ENCODE data around the gene ACTN1.
A peak's percentile ranks its signal among the peaks of the same experiment; 100 is the strongest.

ACTN1 gene

DNA sequence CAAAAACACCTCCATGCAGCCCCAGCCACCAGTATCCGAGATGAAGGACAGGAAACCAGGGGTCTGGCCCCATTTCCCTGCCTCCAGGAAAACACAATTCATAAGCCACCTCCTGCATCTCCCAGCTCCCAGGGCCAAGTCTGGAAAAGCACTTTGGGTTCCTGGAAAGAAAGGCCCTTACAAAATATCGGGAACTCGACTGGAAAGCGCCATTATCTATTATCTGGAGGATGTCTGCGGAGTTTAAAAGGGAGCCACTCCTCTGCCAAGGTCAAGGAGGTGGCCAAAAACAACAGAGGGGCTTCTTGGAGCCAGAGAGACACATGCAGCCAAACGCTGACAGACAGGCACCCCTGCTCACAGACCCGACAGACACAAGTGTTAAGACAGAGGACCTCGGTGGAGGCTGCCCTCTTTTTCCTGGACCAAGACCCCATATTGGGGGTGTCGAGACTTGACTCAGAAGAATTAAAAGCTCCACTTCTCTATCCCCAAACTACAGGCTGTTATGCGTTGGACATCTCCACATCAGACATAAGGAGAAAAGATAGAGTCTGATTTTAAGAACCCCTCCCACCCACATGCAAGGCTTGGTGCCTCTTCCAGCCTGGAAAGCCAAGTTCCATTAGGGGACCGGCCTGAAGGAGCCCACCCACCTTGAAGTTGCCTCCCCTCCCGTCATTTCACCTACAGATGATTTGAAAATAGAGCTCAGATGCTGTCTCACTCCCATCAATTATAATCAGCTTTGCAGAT is 9.6 kb downstream of the ACTN1 start:
- no peak for DNase-seq (ENCODE audit: low read depth, low spot score)

DNA sequence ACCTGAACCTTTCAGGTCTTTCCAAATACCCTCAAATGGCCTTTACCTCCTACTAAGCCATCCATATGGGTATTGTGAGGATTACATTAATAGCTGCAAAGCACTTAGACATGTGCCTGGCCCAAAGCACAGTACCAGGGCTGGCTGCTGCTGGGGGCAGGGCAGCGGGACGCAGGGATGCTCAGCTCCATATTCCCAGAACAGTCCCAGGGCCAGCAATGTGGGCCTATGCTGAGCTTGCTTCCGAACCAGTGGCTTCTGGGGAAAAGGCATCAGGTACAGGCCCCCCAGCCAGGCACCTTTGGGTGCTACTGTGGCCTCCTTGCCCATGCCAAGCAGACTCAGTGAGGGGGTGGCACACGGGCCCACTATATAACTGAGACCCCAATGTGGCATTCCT is 10.4 kb downstream of the ACTN1 start:
- no peak for DNase-seq (ENCODE audit: low read depth, low spot score)

DNA sequence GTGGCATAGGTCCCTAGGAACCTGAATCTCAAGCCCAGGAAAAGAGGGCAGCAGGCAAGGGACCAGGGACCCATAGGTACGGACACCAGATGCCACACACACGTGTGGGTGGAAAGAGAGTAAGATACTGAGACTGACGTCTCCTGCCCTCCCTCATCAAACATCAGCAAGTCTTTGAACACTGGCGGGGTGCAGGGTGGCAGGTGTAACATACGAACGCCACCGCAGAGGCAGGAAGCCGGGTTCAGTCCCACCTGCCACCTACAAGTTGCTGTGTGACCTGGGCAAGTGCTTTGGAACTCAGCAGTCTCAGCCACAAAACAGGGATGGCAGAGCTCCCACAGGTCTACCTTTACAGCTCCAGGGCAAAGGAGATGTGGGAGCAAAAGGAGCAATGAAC is 11.1 kb downstream of the ACTN1 start:
- DNase-seq (ENCODE audit: low read depth, low spot score) = no peak

DNA sequence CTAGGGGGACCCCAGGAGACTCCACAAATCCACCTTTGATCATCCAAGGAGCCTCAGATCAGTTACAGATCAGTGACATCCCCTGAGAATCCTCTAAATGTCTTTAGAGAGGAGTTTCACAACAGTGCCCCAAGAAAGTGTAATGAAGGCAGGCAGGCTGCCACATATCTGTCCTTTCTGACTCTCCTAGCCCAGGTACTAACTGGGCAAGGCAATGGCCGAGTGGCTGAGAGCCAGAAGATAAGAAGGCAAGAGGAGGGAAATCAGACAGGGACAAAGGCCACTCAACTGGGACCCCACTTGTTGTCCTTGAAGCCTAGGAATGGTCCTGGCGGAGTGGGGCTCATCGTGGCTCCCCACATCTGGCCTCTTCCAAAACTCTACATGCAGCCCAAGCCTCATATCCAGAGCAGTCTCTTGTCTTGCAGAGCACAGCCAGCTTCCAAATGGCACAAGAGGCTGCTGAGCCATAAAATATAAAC is 11.6 kb downstream of the ACTN1 start:
- DNase-seq (ENCODE audit: low read depth, low spot score) = no peak

DNA sequence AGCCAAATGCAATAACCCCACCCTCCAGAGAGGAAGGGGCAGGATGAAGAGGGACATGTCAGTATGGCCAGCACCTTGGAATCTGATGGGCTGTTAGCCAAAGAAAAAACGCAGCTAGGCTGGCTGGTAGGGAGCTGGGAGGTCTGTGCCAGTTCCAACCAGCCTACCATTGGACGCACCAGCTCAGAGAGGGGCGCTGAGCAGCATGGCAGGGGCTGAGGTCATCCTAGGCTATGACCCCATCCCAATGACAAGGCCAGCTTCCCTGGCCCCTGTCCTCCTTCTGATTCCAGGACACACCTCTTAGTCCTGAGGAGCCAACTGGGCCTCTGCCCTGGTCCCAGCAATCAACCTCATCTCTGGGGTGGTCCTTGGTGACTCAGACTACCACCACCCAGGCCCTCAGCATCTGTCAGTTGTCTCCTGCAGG is 12.2 kb downstream of the ACTN1 start:
- no peak for DNase-seq (ENCODE audit: low read depth, low spot score)

DNA sequence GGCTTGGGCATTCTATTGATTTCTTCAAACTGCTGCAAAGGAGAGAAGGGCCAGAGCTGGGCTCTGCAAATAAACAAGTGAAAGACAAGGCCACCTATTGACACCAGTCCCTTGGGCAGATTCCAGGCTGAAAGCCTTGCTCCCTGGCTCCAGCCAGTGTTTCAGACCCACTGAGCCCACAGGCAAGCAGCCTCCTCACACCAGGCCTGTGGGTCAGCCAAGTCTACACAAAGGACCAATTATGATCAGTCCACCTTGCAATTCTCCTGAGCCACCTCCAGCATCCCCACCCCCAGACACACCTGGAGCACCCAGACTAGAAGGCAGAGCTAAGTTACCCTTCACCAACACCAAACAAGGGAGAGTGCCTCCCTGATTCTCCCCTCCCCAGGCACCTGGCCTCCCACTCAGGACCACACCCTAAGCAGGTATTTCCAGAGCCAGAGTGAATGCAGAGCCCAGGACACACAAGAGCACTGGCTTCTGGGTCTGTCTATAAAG is 13.8 kb downstream of the ACTN1 start:
- no peak for DNase-seq (ENCODE audit: low read depth, low spot score)

DNA sequence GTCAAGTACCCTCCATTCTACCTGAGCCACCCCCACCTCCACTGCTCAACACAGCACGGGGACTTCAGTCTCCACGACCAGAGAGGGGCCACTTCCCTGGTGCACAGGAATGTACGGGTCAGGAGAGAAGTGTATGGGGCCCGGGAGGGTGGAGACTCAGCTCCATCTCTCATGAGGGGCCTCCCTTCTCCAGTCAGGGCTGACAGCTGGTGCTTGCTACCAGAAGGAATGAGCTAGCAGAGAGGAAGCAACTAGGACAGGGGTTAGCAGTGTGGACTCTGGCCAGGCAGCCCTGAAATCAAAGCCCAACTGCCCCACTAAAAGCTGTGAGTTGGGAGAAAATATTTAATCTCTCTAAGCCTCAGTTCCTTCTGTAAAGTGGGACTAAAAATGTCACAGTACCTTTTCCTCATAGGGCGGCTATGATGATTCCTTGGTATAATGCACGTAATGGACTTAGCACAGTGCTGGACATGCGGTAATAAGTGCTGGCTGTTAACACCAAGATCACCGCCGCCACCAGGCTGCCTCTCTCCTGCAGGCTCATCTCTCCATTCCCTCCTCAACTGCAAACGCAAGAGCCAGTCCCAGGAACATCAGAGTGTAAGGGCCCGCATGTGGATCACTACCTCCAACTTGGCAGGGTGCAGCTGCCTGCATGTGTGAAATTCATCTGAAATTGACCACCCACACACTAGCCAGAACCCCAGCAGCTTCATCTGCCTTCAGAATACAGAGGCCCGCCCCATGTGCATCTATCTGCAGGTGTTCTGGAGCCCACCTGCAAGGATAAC is 14.6 kb downstream of the ACTN1 start:
- DNase-seq (ENCODE audit: low read depth, low spot score) = no peak

DNA sequence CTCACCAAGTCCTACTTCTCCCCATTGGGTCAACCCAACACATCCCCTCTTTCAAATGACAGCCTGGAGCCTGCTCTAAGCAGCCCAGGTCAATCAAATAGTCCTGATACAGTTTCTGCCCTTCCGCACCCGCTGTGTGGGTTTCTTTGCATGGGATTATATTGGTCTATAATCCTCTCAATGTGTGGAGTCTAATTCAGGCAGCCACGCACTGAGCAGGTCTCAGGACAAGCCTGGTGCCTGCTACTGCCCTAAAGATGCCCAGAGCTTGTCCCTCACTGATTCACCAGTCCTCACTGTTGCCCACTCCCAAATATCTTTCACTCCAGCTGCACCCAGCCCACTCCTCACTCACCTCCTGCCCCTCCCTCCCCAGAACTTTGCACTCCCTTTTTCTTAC is 16.4 kb downstream of the ACTN1 start:
- no peak for DNase-seq (ENCODE audit: low read depth, low spot score)

DNA sequence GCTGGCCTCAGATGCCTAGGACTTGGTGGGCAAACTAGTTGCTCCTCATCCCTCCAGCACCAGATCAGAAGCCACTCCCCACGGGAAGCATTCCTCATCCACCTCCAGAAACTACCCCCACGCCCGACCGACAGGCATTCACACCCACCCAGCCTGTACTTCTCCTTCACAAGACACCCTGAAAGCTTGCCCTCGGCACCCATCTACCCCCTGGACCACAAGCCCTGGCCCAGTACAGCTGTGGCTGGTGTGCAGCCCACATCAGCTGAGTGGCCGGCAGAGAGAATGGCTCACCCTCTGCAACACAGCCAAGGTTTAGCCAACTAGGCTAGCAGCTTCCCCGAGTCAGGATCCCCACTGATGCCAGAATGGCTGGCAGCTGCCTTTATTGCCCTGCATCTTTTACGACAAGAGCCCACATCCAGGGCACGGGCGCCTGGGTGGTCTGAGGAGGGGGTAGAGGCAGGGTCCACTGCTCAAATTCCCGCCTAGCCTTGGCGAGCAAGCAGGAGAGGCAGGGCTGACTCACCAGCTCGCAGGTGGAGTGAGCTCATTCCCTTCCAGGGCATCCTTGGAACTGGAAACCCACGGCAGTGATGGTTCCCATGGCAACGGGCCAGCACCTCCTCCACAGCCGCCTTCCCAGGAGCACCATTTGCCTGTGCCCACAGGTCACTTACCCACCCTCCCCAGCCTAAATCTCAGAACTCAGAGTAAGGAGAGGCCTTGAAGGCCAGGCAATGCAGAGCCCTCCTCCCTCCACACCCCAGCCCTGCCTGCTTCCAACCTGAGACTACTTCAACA is 17.1 kb downstream of the ACTN1 start:
- peak; percentile 68 for DNase-seq (ENCODE audit: low read depth, low spot score)

DNA sequence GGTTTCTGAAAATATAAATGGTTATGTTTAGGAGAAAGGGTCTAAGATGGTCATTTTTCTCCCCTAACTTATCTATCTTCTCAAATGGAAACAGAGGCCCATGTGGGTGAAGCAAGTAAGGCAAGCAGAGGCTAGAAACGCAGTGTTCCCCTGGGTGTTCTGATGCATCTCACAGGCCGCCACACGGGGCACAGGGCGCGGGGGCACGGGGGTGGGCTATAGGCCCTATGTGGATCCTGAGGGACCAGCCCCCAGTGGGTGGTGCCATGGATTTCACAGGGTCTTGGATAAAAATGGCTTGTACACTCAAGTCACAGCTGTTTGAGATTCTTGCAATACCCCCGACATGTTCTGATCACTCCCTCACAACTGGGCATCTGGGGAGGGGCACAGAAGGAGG is 17.7 kb downstream of the ACTN1 start:
- no peak for DNase-seq (ENCODE audit: low read depth, low spot score)

DNA sequence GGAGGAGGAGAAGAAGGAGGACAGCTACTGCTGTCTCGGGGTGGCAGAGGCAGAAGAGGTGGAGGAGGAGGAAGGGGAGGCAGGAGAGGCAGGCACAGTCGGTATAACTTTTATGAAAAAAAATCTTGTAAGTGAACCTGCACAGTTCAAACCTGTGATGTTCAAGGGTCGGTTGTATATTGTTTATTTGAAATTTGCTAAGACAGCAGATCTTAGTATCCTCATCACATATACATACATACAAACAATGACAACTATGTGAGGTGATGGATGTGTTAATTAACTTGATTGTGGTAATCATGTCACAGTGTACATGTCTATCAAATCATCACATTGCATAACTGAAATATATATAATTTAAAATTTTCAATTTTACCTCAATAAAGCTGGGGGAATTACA is 19.0 kb downstream of the ACTN1 start:
- DNase-seq (ENCODE audit: low read depth, low spot score) = no peak

DNA sequence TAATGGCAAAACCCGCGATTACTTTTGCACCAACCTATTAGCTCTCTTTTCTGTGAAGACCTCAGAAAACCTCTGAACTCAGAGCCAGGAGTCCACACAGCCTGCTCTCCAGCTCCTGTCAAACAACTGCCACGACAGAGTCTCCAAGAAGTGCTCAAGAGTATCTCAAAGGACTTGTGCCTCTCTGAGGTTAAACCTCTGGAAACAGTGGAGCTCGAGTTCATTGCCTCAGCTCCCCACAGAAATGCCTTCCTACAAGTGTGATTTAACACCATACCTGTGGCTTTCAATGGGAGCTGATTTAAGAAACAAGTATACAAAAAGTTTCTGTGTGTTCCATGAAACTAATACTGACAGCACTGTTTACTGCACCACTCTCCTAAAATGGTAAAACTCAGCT is 20.1 kb downstream of the ACTN1 start:
- DNase-seq (ENCODE audit: low read depth, low spot score) = no peak

DNA sequence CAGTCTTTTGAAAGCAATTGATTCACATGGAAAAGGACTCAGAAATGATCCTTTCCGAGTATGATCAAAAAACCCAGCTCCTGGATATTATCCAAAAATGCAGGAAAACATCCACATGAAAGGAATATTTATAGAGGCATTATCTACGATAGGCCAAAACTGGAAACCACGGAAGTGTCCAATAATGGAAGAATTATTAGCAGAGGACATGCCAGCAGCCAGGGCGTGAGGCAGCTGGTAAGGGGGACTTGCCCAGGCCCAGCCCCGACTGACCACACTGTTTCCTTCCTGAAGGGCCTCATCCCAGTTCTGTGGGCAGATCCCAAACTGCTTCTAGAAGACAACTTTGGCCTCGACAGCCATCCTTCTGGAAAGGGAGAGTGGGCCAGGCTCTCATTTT is 20.5 kb downstream of the ACTN1 start:
- DNase-seq (ENCODE audit: low read depth, low spot score) = no peak

DNA sequence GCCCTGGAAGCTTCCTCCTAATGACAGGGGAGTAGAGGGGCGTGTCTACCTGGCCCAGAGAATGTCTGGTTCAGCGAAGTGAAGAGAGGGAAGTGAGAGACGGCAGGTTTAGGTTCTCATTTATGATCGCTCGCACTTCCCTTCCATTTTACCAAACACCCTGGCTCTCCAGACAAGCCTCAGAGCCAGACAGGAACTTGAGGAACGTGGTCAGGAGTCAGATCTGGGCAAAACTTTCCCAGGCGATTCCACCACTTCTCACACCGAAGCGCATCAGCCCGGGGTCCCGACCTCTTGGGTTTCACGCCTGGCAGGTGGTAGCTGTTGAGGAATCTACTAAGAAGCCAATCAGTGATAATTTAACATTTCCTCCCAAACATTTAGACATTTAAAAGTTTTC is 21.3 kb downstream of the ACTN1 start:
- DNase-seq (ENCODE audit: low read depth, low spot score) = no peak

DNA sequence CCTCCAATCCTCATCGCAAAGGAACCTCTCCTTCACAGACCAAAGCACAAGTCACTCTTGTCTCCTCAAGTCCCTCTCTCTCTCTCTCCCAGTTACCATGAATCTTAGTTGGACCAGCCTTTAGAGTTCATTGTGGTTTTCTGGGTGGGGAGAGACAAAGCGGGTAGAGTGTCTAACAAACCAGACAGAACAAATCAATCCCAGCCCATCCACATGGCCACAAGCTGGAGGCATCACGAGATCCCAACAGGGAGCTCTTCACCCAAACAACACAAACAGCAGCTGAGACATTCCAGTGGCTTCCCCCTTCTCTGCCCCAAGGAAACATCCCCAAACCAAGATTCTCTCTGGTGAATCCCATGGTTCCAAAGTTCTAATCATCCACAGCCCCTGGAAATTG is 22.4 kb downstream of the ACTN1 start:
- no peak for DNase-seq (ENCODE audit: low read depth, low spot score)

DNA sequence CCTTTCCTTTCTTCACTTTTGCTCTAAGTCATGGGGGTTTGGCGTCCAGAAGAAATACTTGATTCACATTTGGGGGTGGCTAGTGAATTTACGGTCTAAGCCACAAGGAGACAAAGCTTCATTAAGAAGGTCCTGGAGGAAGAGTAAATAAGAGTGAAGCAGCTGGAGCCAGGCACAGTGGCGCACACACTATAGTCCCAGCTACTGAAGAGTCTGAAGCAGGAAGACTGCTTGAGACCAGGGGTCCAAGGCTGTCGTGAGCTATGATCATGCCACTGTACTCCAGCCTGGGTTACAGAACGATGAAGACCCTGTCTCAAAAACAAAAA is 23.3 kb downstream of the ACTN1 start:
- DNase-seq (ENCODE audit: low read depth, low spot score) = no peak

DNA sequence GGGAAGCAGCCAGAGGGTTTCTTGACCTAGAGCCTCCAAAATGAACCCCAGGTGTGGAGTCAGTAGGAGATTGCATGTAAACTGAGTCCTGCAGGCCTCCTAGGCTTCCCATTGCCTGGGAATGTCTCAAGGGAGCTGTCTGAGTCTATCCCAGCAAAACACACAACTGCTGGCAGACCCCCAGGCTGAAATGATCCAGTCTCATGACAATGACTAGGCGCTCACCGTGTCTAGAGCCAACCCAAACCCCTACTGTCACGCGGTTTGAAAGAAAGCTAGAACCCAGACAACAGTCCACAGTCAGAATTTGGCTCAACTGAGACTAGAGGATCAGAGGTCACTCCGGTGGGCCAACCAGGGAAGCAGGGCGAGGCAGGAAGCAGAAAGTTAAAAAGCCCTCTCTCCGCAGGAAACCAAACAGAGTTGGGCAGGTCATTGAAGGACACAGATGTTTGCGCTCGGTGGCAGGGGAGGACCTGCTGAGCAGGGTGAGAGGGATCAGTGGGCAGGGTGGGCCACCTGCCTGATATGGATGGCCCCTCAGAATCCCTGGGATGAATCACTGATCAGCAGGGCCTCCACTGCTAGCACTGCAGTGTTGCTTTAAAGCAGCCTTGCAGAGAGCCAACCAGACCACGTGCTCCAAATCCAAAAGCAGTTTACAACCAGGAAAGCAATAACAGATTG is 23.8 kb downstream of the ACTN1 start:
- DNase-seq (ENCODE audit: low read depth, low spot score) = no peak

DNA sequence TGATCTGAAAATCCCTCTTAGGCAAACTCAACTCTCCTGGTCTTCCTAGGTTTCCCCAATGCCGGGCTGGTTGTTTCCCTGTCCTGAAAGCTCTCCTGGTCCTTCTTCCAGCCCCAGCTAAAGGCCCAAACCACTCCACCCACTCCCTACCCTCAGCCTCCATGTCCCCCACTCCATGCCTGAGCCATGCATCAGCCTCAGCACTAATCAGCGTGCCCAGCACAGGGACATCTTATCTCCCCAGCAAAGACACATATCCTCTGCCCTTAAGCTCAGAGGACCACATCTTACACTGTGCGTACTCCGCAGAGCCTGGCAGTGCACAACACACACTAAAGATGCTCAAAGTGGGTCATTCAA is 25.9 kb downstream of the ACTN1 start:
- no peak for DNase-seq (ENCODE audit: low read depth, low spot score)

DNA sequence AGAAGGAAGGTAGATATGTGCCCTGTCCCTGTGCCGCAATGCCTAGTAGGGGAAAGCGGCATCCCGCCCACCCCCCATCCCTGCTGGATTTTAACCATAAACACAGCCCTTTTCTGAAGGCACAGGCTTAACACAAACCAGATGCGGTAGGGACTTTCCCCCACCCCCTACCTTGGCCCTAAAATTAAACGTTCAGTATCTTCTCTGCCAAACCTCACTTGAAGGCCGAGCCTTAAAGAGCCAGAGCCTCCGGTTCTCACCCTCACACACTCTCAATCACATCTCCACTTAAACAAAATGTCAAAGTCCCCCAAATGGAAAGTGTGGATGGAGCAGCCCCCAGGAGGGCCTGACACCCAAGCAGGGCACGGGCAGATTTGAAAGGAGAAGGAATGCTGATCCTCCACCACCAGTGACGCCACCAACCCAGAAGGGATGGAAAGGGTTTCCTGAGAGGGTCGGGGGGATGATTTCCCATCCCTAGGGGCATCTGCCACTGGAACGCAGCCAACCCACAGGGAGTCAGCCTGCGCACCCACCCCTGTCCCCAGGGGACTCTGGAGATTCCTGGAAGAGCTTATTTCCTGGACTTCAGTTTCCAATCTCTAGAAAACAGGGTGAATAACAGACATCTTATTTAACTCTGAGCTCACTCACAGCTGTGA is 26.4 kb downstream of the ACTN1 start:
- no peak for DNase-seq (ENCODE audit: low read depth, low spot score)

DNA sequence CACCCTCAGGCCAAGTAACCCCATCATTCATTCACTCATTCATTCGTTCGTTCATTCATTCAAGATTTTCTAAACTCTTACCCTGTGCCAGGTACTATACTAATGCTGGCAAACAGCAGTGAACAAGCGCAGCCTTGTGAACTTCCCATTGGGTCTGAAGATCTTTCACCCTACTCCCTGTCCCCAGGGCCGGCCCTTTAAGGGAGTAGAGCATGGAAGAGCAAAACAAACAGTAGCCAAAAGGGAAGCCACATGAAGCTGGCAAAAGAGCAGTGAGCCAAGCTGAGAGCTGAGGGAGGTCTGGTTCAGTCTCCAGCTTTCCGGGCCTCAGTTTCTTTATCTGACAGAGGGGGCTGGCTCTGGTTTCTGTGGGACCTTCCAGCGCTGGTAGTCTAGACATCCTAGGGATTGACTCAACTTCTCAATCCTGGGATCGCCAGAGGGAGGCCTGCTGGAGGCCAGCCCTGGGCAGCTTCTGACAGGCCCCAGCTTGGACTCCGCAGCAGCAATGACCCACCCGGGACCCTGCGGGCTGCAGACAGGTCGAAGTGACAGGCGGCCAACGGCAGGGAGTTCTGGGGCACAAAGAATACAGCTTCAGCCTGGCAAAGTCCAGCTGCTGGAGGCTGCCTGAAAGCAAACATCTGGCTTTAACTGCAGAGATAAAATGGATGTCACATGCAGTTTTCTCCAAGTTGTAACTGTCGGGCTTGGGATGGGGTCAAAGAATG is 27.1 kb downstream of the ACTN1 start:
- DNase-seq (ENCODE audit: low read depth, low spot score) = no peak
